ENCODE measurements around the gene ZNF383.
"Not testable (repeated sequence)": the region's sequence is repeated elsewhere in the genome, so short reads cannot be mapped to it uniquely, and the experiment has no call there.

The ZNF383 gene

DNA sequence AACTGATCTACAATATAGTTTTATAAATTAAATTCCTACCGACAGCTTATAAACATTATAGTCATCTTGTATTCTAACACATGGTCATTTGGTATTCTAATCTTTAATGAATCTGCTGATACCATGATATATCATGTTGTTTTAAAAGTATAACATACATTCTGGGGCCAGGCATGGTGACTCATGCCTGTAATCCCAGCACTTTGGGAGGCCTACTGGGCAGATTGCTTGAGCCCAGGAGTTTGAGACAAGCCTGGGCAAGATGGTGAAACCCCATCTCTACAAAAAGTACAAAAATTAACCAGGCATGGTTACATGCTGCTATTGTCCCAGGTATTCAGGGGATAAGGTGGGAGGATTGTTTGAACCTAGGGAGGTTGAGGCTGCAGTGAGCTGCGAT is 3.1 kb downstream of the ZNF383 start:
- no peak for DNase-seq
- no peaks in the 10 kb centered on the region for H3K27me3 ChIP-seq (replicated peaks; ENCODE audit: control insufficient read depth, insufficient read depth, low read length, poor library complexity, severe bottlenecking)
- peaks cover 14% of the 10 kb centered on the region for H3K36me3 ChIP-seq (ENCODE audit: control insufficient read depth, insufficient read depth, low read length)
- H3K9me3 ChIP-seq (ENCODE audit: control insufficient read depth, low read length) = no peaks in the 10 kb centered on the region
- no peak overlapping the region for H3K27ac ChIP-seq (ENCODE audit: insufficient read depth, low read length, poor library complexity, severe bottlenecking)
- peaks cover 5% of the 10 kb centered on the region for H3K4me1 ChIP-seq (ENCODE audit: control insufficient read depth, insufficient read depth, low read length, poor library complexity, severe bottlenecking)
- no peak overlapping the region for H3K4me3 ChIP-seq (ENCODE audit: insufficient read depth, low read depth, low read length, poor library complexity, severe bottlenecking)

- Histone ChIP-seq H3K4me3 (ENCODE audit: insufficient read depth, low read depth, low read length, poor library complexity, severe bottlenecking) (no peak overlapping the region), H3K36me3 (ENCODE audit: control insufficient read depth, insufficient read depth, low read length) (peaks cover 44% of the 10 kb centered on the region), H3K27me3 (replicated peaks; ENCODE audit: control insufficient read depth, insufficient read depth, low read length, poor library complexity, severe bottlenecking) (no peaks in the 10 kb centered on the region), H3K9me3 (ENCODE audit: control insufficient read depth, low read length) (no peaks in the 10 kb centered on the region), H3K27ac (ENCODE audit: insufficient read depth, low read length, poor library complexity, severe bottlenecking) (no peak overlapping the region), H3K4me1 (ENCODE audit: control insufficient read depth, insufficient read depth, low read length, poor library complexity, severe bottlenecking) (no peaks in the 10 kb centered on the region)
- no peak for DNase-seq
These were observed 8.2 kb downstream of the ZNF383 start for GRCh38 chr19:37226248-37226647.

DNA sequence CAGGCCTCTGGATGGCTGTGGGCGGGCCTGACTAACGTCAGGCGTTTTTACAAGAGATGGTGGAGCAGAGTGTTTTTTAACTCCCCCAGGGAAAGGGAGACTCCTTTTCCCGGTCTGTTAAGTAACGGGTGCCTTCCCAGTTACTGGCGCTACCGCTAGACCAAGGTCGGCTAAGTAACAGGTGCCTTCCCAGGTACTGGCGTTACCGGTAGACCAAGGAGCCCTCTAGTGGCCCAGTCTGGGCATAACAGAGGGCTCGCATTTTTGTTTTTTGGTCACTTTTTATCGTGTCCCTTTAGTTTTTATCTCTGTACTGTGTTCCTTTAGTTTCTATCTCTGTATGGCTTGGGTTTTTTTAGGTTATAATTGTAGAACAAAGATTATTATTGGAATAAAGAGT is 10.0 kb downstream of the ZNF383 start:
- Histone ChIP-seq H3K27ac (ENCODE audit: insufficient read depth, low read length, poor library complexity, severe bottlenecking) (no peak overlapping the region), H3K36me3 (ENCODE audit: control insufficient read depth, insufficient read depth, low read length) (peaks cover 53% of the 10 kb centered on the region), H3K9me3 (ENCODE audit: control insufficient read depth, low read length) (no peaks in the 10 kb centered on the region), H3K27me3 (replicated peaks; ENCODE audit: control insufficient read depth, insufficient read depth, low read length, poor library complexity, severe bottlenecking) (no peaks in the 10 kb centered on the region), H3K4me1 (ENCODE audit: control insufficient read depth, insufficient read depth, low read length, poor library complexity, severe bottlenecking) (no peaks in the 10 kb centered on the region), H3K4me3 (ENCODE audit: insufficient read depth, low read depth, low read length, poor library complexity, severe bottlenecking) (no peak overlapping the region)
- DNase-seq = peak in 1 of 3 donors; percentile 25

- H3K4me1 ChIP-seq (ENCODE audit: control insufficient read depth, insufficient read depth, low read length, poor library complexity, severe bottlenecking) = no peaks in the 10 kb centered on the region
- H3K36me3 ChIP-seq (ENCODE audit: control insufficient read depth, insufficient read depth, low read length) = peaks cover 57% of the 10 kb centered on the region
- no peak overlapping the region for H3K4me3 ChIP-seq (ENCODE audit: insufficient read depth, low read depth, low read length, poor library complexity, severe bottlenecking)
- DNase-seq = no peak
- H3K9me3 ChIP-seq (ENCODE audit: control insufficient read depth, low read length) = peaks cover 51% of the 10 kb centered on the region
- H3K27me3 ChIP-seq (replicated peaks; ENCODE audit: control insufficient read depth, insufficient read depth, low read length, poor library complexity, severe bottlenecking) = no peaks in the 10 kb centered on the region
- no peak overlapping the region for H3K27ac ChIP-seq (ENCODE audit: insufficient read depth, low read length, poor library complexity, severe bottlenecking)
These were observed 25.2 kb downstream of the ZNF383 start for GRCh38 chr19:37243206-37243632.

DNA sequence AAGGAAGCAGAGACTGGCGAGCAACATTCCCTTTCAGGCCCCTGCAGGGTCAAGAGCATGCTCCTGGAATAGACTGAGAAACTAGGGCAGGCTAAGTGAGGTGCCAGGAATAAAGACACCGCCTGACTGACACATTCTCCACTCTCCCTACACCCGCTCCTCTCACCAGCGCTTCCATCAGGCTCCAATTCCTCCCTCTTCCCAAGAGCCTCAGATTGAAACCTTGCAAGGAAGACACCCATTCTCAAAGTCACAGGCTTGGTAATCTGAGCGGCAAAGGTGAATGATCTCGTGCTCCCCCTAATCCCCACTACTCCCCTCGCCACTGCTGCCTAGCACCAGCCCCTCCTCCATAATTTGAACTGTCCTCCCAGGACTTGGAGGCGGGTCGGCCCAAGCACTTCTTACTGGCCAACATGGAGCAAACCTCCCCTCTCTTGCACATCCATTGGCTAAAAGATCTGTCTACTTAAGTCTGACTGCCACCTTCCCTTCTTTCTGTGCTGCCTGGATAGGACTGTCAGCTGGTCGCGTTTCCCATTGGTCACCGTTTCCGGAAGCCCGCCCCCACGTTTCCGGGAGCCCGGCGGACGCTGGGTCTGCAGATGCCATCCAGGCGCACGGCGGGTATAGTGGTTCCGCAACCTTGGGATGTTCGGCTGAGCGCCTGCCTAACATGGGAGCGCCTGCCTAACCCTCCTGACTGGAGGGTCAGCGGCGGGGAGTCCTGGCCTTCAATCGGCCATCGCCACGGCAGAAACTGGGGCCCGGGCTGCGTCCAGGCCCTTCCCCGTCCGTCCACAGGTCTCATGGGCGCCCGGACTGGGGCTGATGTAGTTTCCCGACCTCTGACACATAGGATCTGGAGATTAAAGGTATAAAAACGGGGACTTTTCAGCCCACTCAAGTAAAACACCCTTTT is 33.6 kb downstream of the ZNF383 start:
- Histone ChIP-seq H3K27ac (ENCODE audit: insufficient read depth, low read length, poor library complexity, severe bottlenecking) (no peak overlapping the region), H3K9me3 (ENCODE audit: control insufficient read depth, low read length) (peaks cover 33% of the 10 kb centered on the region), H3K36me3 (ENCODE audit: control insufficient read depth, insufficient read depth, low read length) (no peaks in the 10 kb centered on the region), H3K4me3 (ENCODE audit: insufficient read depth, low read depth, low read length, poor library complexity, severe bottlenecking) (peak overlapping the region; percentile 39), H3K4me1 (ENCODE audit: control insufficient read depth, insufficient read depth, low read length, poor library complexity, severe bottlenecking) (no peaks in the 10 kb centered on the region), H3K27me3 (replicated peaks; ENCODE audit: control insufficient read depth, insufficient read depth, low read length, poor library complexity, severe bottlenecking) (no peaks in the 10 kb centered on the region)
- peak; percentile 21 to 60 (median 34) for DNase-seq

DNA sequence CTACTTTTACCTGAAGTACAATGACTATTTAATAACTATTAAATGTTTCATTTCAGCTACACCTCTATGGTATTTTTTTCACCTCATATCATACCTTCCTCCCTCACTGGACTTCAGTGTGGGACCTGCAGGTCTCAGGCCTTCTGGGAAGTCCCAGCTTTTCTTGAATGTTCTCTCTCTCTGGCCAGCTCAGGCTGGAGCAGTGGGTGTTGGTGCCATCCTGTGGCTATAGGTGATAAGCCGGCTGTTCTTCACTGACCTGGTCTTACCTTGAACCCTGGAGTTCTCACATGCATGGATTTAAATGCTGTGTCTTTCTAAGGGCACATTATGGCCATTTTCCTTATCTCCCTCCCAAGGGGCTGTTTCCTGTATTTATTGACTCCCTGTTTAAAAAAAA is 45.0 kb downstream of the ZNF383 start:
- H3K4me3 ChIP-seq (ENCODE audit: insufficient read depth, low read depth, low read length, poor library complexity, severe bottlenecking); H3K27ac ChIP-seq (ENCODE audit: insufficient read depth, low read length, poor library complexity, severe bottlenecking); DNase-seq; H3K4me1 ChIP-seq (ENCODE audit: control insufficient read depth, insufficient read depth, low read length, poor library complexity, severe bottlenecking); H3K27me3 ChIP-seq (replicated peaks; ENCODE audit: control insufficient read depth, insufficient read depth, low read length, poor library complexity, severe bottlenecking); H3K36me3 ChIP-seq (ENCODE audit: control insufficient read depth, insufficient read depth, low read length); H3K9me3 ChIP-seq (ENCODE audit: control insufficient read depth, low read length): not testable (repeated sequence)

DNA sequence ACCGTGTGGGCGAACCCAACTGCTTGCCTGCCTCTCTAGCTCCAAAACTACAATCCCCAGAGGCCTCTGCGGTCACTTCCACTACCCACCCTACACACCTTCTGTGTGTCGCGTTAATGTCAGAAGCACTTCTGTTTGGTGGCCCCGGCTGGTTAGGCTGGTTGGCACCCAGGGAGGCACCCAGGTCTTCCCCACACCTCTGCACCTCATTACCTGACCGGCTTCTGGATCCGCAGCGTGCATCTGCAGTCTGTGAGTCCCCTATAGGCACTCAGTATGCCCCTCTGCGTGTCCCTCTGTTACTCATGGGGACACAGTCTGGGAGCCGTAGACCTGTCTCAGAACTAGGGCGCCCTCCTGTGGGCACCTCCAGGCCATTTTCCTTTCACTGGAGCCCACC is 49.0 kb downstream of the ZNF383 start:
- not testable (repeated sequence) for H3K27ac ChIP-seq (ENCODE audit: insufficient read depth, low read length, poor library complexity, severe bottlenecking); H3K4me1 ChIP-seq (ENCODE audit: control insufficient read depth, insufficient read depth, low read length, poor library complexity, severe bottlenecking); H3K27me3 ChIP-seq (replicated peaks; ENCODE audit: control insufficient read depth, insufficient read depth, low read length, poor library complexity, severe bottlenecking); H3K9me3 ChIP-seq (ENCODE audit: control insufficient read depth, low read length); H3K36me3 ChIP-seq (ENCODE audit: control insufficient read depth, insufficient read depth, low read length); DNase-seq; H3K4me3 ChIP-seq (ENCODE audit: insufficient read depth, low read depth, low read length, poor library complexity, severe bottlenecking)

DNA sequence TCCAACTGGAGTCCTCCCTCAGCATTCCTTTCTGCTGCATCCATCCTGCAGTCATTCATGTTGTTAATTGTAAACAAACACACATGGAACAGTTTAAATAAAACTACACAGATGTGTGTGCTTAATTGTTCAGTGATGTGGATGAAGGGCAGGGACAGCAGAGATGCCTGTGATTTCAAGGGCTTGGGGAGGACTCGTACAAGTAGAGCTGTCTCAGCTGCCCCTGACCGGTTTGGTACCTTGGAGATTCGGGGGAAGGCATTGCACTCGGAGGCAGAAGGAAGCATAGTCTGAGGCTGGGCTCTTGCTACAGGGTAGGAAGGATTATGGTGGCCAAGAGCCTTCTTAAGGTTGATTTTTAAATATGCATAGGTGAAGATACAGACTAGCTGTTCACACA is 49.7 kb downstream of the ZNF383 start:
- H3K27me3 ChIP-seq (replicated peaks; ENCODE audit: control insufficient read depth, insufficient read depth, low read length, poor library complexity, severe bottlenecking); H3K4me3 ChIP-seq (ENCODE audit: insufficient read depth, low read depth, low read length, poor library complexity, severe bottlenecking); H3K36me3 ChIP-seq (ENCODE audit: control insufficient read depth, insufficient read depth, low read length); H3K4me1 ChIP-seq (ENCODE audit: control insufficient read depth, insufficient read depth, low read length, poor library complexity, severe bottlenecking); H3K27ac ChIP-seq (ENCODE audit: insufficient read depth, low read length, poor library complexity, severe bottlenecking); H3K9me3 ChIP-seq (ENCODE audit: control insufficient read depth, low read length); DNase-seq: not testable (repeated sequence)

DNA sequence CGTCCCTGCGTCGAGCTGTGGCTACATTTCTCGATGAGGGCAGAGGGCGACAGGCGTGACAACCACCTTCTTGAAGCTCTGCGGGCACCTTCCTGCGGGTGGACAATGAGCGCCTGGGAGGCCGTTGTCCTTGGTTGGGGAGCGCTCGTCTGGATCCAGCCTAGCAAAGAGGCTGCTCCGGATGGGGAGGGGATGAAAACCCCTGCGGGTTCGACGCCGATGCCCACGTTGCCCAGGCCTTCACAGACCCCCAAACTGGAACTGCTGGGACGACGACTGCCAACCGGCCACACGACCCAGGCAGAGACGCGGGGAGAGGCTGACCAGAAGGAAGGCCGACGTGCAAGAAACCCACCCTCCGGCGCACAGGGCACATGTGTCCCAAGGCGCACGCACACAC is 62.6 kb downstream of the ZNF383 start:
- DNase-seq; H3K27ac ChIP-seq (ENCODE audit: insufficient read depth, low read length, poor library complexity, severe bottlenecking); H3K27me3 ChIP-seq (replicated peaks; ENCODE audit: control insufficient read depth, insufficient read depth, low read length, poor library complexity, severe bottlenecking); H3K9me3 ChIP-seq (ENCODE audit: control insufficient read depth, low read length); H3K4me1 ChIP-seq (ENCODE audit: control insufficient read depth, insufficient read depth, low read length, poor library complexity, severe bottlenecking); H3K36me3 ChIP-seq (ENCODE audit: control insufficient read depth, insufficient read depth, low read length); H3K4me3 ChIP-seq (ENCODE audit: insufficient read depth, low read depth, low read length, poor library complexity, severe bottlenecking): not testable (repeated sequence)

- not testable (repeated sequence) for DNase-seq; H3K27ac ChIP-seq (ENCODE audit: insufficient read depth, low read length, poor library complexity, severe bottlenecking); H3K9me3 ChIP-seq (ENCODE audit: control insufficient read depth, low read length); H3K36me3 ChIP-seq (ENCODE audit: control insufficient read depth, insufficient read depth, low read length); H3K4me3 ChIP-seq (ENCODE audit: insufficient read depth, low read depth, low read length, poor library complexity, severe bottlenecking); H3K27me3 ChIP-seq (replicated peaks; ENCODE audit: control insufficient read depth, insufficient read depth, low read length, poor library complexity, severe bottlenecking); H3K4me1 ChIP-seq (ENCODE audit: control insufficient read depth, insufficient read depth, low read length, poor library complexity, severe bottlenecking)
These were observed 66.0 kb downstream of the ZNF383 start for GRCh38 chr19:37284020-37284419.
